ENCODE data around the gene SYNDIG1L.
"Not testable (repeated sequence)": the region's sequence is repeated elsewhere in the genome, so short reads cannot be mapped to it uniquely, and the experiment has no call there.

The SYNDIG1L gene

GRCh38 chr14:74402401-74403251 is 23.4 kb downstream of the SYNDIG1L start:
- DNase-seq, result peak in 2 of 4 experiments; percentile 8 to 30

- peak; percentile 68 to 80 (median 78) for DNase-seq
Measured at GRCh38 chr14:74401504-74402241, 24.3 kb downstream of the SYNDIG1L start.

GRCh38 chr14:74400919-74401503 is 25.0 kb downstream of the SYNDIG1L start:
- no peak for DNase-seq

- DNase-seq, result peak in 2 of 4 experiments; percentile 10 to 18
Measured at GRCh38 chr14:74400031-74400685, 25.9 kb downstream of the SYNDIG1L start.

- no peak for DNase-seq
Measured at GRCh38 chr14:74395094-74395493, 30.9 kb downstream of the SYNDIG1L start.

- no peak for DNase-seq
Measured at GRCh38 chr14:74394549-74394948, 31.5 kb downstream of the SYNDIG1L start.

GRCh38 chr14:74392616-74393570 is 33.1 kb downstream of the SYNDIG1L start:
- DNase-seq, result no peak

GRCh38 chr14:74391479-74391878 is 34.5 kb downstream of the SYNDIG1L start:
- DNase-seq, result no peak

- not testable (repeated sequence) for DNase-seq
Measured at GRCh38 chr14:74390505-74390904, 35.5 kb downstream of the SYNDIG1L start.

GRCh38 chr14:74389980-74390379 is 36.0 kb downstream of the SYNDIG1L start:
- DNase-seq, result no peak

- no peak for DNase-seq
Measured at GRCh38 chr14:74382231-74382630, 43.8 kb downstream of the SYNDIG1L start.

GRCh38 chr14:74381571-74381970 is 44.4 kb downstream of the SYNDIG1L start:
- DNase-seq, result not testable (repeated sequence)

GRCh38 chr14:74380845-74381244 is 45.2 kb downstream of the SYNDIG1L start:
- DNase-seq, result no peak

- DNase-seq, result no peak
Measured at GRCh38 chr14:74380172-74380571, 45.8 kb downstream of the SYNDIG1L start.

- no peak for DNase-seq
Measured at GRCh38 chr14:74377976-74378690, 47.9 kb downstream of the SYNDIG1L start.

GRCh38 chr14:74368441-74368840 is 57.6 kb downstream of the SYNDIG1L start:
- no peak for DNase-seq

GRCh38 chr14:74368026-74368425 is 58.0 kb downstream of the SYNDIG1L start:
- DNase-seq, result no peak

GRCh38 chr14:74364271-74364880 is 61.6 kb downstream of the SYNDIG1L start:
- DNase-seq, result no peak

- DNase-seq, result peak; percentile 90 to 93 (median 92)
Measured at GRCh38 chr14:74362361-74362915, 63.6 kb downstream of the SYNDIG1L start.

GRCh38 chr14:74360163-74360562 is 65.8 kb downstream of the SYNDIG1L start:
- no peak for DNase-seq

All from suppressor macrophage (primary cell).